HG02623 (cell line): ENCODE data around the gene INO80B.
A peak's percentile ranks its signal among the peaks of the same experiment; 100 is the strongest.
"Not testable (repeated sequence)": the region's sequence is repeated elsewhere in the genome, so short reads cannot be mapped to it uniquely, and the experiment has no call there.

Experiments
- ATAC-seq: cut with Tn5 transposase; IDR thresholded peaks from one replicate; pipeline ENCODE4 v1.9.1; 2021; ENCODE audit warnings: moderate library complexity; ENCODE audit not compliant: unreplicated experiment

Gene INO80B

DNA sequence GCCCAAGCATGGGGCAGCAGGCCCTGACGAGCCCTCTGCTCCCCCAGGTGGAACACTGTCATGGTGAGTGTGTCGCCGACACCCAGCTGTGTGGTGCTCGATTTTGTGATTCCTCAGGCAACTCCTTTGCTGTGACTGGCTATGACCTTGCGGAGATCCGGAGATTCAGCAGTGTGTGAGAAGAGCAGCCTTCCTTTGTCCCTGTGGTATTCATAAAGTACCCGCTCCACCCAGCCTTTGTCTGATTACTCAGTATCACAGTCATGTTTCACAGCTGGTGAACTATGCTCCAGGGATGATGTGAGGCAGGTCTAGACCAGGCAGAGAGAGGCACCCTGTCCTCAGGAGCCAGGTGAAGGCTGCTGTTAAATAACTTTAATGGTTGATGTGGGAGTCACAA lies 29.4 kb upstream of the INO80B start:
- no peak for ATAC-seq

DNA sequence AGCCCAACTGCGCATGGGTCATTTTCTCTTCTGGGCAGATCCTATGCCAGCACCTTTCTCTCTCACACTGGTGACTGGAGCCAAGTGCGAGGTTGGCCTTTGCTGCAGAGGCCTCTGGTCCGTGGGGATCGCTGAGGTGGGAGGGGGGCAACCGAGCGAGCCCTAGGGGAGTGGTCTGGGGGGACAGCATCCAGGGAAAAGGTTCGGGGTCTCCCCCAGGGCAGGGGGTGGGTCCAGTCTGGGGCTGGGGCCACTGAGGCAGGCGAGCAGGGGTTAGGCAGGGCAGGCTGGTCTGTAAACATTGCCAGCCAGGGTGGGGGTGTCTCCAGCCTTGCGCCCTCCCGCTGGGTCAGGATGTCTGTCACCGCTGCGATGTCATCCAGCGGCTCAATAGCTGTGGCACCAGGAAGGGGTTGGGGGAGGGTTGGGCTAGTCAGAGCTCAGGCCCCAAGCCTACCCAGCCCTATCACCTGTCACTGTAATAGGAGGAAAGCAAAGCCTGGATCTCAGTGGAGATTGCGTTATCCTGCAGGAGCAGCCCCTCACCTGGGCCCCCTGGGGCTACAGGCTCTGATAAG lies 28.6 kb upstream of the INO80B start:
- no peak for ATAC-seq

DNA sequence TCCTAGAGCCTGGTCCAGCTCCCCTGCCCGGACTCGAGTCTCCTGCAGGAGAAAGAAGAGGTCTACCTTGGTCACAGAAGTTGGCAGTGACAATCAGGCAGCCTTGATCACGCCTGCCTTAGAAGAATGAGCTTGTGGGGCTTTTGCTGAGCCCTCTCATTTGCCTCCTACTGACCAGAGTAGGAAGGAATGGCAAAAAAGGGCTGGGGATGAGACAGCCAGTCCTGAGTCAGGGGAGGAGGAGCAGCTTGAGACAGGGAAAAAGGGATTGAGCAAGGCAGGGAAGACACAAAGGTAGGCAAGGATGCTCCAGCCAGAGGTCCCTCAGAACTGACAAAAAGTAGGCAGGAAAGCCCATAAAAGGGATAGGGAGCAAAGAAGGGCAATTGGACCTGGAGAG lies 27.3 kb upstream of the INO80B start:
- ATAC-seq = no peak

DNA sequence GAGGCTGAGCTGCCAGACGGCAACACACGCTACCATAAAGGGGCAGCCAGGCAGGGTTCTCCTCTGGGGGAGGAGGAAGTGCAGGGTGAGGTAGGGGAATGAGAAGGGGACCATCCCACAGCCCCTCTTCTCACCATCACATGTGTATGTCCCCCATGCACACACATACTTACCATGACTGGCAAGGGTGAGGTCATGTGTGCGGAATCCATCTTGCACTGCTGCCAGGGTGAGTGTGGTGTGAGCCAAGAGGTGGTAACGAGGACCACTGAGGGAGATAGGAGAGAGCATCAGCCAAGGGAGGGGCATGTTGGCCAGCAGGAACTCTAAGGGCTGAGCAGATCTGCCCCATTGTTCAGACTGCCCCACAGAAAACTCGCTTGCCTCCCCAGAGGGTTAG lies 26.2 kb upstream of the INO80B start:
- no peak for ATAC-seq

DNA sequence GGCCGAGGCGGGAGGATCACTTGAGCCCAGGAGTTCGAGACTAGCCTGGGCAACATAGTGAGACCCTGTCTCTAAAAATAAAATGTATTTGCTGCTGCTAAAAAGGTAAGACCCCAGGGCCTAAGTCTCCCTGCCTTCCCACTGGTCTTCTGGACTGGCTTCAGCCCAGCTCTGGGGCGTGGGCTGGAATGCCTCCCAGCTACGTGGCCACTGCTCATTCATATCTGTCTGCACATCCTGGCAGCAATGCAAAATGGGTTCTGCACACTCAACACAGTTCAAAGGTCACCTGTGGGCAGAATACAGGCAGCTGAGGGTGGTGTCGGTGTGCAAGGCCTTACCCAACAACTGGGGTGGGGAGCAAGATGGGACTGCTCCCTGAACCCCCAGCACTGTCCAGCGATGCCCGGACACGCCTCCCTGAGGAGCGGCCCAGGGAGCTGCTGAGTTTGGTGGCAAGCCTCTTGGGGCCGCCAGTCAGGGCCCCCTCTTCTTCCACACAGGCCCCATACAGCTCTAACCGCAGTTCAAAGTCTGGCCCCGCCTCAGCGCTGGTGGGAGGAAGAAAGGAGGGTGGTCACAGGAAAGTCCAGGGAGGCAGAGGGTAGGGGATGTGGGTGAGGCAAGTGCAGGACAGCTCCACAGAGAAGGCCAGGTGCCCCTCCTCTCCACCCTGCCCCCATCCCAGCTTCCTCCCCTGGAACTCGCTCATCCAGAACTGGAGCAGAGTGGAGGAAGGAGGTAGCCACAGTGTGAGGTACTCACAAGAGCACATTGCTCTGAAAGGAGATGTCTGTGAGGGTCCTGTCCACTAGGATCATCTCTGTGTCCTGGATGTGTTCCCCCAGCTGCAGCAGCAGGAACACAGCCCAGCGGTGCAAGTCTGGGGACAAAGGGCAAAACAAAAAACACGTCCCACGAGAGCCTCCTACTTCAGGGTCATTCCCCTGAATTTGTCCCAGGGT lies 25.1 kb upstream of the INO80B start:
- ATAC-seq = no peak

DNA sequence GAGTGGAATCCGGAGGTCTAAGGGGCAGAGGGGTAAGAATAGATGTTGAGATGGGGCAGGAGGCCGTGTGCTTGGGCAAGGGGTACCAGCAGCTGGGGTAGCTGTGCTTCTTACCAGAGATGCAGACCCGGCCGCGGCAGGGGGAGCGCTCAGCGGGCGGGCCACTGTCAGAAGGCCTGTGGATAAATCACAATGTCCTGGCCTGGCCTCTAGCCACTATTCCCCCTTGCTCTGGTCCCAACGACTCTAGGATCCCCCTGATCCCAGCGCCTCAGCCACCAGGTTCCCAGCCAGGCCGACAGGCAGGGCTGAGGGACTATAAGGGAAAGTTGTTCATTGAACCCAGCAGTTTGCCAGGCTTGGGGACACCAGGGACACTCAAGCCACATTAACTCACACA lies 24.4 kb upstream of the INO80B start:
- no peak for ATAC-seq

DNA sequence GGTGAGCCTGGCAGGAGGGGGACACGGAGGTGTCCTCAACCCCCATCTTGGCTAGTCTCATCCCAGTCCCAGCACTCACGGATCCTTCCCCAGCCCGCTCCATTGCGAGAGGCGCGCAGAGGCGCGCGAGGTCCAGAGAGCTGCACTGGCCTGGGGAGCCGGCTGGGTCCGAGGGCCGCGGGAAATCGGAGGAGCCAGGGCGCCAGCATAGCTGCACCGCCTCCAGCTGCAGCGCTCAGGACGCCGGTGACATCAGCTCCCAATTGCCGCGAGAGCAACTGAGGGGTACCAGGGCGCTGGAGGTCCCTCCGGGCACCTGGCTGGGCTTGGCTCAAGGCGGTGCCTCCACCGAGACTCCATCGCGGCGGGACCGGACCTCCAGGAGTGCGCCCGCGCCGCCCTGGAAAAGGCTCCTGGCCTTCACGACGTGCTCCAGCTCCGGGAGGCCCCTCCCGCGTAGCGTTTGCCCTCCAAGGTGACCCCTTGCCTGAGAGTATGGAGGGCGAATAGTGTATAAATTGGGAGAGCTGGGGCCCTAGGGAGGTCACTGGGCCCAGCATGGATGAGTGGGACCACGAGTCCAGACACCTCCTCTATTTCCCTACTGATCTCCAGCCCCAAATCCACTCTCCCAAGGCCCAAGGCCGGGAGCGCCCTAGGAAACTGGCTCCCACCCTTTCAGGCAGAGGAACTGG lies 18.6 kb upstream of the INO80B start:
- ATAC-seq = no peak

DNA sequence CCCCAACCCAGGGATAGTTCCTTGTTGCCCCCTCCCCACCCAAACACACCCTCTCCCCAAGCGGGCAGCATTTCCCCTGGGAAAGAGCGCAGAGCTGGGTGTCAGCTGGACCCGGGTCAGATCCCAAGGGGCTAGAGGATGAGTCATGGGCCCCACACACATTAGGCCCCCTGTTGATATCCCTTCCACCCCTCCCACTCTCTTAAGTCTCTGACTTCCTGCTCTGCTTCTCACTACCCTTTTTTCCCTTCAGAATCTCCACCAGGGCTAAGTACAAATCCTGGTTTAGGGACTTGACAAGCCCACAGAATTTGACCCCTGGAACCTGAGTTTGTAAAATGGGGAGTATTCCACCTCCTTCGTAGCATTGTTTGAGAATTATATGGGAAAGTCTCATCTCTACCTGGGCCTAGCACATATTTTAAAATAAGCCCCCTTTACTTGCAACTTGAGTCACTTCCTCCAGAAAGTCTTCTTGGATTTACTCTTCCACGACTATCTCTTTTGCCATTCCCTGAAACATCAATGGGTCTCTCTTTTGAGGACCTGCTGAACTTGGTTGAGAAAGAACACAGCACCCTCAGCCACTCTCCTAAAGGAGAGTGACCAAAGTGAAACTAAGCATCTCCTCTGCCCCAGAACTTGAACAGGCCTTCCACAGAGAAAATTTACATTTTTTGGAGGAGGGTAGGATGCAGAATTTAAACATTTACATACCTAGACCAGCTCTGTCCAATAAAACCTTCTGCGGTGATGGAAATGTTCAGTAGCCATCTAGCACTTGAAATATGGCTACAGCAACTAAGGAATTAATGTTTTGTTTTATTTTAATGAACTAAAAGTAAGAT lies 17.8 kb upstream of the INO80B start:
- ATAC-seq = no peak

DNA sequence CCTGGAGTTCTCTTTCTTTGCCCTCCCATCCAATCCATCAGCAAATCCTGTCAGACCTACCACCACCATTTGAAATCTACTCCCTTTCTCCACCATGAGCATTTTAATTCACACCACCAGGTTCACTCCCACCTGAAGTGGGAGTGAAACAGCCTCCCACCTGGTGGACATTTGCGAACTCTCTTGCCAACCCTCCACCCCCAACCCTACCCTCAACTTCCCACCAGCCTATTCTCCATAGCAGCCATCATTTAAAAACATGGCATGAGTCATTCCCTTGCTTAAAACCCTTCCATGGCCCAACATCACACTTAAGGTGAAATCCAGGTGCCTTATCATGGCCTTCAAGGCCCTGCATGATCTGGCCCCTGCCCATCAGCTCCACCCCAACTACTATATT lies 16.6 kb upstream of the INO80B start:
- ATAC-seq = no peak

DNA sequence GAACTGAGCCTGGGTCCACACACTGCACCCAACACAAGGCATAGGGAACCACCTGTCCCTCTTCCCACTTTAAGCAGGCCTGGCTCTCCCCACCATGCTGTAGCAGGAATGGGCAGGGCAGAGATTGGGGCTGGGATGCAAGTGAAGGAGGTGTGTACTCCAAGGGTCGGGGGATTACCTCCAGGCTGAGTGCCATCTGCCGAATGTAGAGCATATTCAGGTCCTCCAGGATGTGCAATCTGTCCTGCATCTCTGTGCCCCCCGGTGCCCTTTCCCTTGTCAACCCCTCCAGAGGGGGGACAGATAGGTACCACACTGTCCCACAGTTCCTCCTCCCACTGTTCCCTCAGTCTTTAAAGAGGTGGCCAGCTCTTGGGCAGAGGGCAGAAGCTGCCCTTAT lies 15.5 kb upstream of the INO80B start:
- no peak for ATAC-seq

DNA sequence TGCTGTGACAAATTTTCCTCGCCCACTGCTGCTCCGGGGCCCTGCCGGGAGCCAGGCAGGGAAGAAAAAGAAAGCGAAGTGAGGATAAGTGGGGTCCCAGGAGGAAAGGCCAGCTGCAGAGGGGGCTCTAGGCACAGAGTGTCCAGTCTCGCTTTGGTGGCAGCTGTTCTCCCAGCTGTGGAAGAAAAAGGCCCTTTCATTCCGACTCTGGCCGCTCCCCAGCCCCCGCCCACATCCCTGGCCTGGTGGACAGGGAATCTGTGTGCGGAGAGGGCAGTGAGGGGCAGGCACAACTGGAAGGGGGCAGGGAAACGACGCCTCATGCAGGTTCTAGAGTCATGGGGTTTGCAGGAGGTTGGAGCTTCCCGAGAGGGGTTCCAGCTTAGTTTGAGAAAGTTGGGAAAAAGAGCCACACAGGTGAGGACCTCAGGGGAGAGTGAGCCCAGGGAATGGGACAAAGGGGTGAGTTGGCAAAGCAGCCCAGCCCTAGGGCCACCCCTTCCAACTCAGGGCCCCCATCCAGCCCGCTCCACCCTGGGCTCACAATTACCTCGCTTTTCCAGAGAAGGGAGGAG lies 15.0 kb upstream of the INO80B start:
- ATAC-seq = no peak

DNA sequence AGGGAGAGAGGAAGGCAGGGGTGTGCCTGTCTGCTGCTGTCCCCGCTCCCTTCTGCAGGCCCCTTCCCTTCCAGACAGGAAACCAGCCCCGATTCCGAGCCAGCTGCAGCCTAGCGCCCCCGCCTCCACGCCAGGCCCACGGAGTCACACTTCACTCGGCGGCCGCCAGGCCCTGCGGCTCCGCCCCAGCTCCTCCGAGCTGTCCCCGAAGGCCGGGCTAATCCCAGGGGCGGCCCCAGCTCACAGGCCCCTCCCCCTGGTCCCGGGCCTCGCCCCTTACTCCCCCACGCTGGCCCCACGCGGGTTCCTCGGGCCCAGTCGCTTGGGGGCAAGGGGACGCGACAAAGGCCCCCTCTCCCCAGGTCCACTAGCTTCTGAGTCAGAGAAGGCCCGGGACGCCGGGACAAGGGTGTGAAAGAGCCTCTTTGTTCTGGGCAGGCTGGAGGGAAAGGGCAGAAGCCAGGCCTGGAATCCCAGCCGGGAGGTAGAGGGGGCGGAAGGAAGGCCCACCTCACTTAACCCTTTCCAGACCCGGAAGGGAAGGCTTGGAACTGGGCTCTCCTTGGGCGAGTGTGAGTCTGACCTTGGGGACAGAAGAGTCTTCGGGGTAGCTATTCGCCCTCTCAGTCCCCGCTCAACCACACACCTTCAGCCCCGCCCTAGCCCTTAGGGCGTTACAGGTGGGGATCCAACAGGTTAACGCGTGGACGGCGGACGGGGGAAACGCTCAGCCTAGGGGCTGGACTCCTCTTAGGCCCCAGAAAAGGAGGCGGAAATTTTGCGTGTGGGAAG lies 14.3 kb upstream of the INO80B start:
- peak; percentile 82 for ATAC-seq

DNA sequence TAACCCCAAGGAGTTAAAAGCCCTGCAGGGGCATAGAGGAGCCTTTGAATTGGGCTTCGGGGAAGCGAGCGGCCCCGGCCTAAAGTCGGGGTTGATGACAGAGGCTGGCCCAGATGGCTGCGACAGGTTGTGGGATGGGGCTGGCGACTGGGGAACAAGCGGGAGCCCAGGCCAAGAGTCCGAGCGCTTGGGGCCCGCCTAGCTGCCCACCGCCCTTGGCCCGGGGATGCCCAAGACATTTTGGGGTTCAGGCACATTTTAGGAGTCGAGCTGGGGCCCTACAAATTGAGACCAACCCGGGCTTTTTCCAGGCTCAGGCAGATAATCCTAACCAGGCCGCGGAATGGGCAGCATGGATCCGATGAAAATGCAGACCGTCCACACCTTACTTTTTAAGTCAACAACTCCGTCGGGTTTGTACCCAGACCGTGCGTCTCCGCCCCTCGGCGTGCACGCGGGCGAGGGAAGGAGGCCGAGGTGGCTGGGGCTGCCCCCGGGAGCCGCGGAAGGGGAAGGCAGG lies 13.7 kb upstream of the INO80B start:
- no peak for ATAC-seq

DNA sequence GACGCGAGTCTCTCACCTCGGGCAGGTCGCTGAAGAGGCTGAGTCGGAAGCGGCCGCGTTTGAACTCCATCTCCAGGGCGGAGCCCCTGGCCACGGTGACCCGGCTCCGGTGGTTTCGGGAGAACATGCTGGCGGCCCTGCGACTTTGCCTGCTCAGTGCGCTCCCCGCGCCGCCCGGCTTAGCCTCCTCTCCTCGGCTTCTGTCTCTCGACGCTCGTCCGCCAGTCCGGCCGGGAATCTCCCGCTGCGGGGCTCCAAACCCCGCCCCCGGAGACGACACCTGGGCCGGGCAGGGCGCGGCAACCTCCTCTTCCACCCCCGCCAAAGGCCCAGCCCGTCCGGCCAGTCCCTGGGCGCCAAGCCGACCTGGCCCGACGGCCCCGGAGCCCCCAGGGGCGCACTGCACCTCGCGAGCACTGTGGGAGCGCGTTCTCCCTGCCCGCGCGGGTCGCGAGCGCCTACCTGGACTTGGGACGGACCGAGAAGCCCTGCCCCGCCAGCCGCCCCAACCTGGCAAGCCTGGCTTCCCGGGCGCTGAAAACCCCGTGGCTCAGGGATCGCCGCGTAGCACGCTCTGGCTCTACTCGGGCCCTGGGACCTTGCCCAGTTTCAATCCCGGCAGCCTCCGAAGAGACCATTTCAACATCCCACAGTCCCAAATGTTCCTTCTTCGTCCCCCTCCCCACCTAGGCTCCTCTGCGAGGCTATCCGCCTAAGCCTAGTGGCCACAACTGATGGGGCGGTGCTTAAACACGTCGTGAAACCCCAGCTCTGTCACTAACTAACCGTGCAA lies 13.0 kb upstream of the INO80B start, which contains the start of gene RTKN:
Gene RTKN (minus strand): TSS at position 248 of the 793 bp plus-strand sequence. CDS start 121 bp downstream, at position 127.
- ATAC-seq = no peak

DNA sequence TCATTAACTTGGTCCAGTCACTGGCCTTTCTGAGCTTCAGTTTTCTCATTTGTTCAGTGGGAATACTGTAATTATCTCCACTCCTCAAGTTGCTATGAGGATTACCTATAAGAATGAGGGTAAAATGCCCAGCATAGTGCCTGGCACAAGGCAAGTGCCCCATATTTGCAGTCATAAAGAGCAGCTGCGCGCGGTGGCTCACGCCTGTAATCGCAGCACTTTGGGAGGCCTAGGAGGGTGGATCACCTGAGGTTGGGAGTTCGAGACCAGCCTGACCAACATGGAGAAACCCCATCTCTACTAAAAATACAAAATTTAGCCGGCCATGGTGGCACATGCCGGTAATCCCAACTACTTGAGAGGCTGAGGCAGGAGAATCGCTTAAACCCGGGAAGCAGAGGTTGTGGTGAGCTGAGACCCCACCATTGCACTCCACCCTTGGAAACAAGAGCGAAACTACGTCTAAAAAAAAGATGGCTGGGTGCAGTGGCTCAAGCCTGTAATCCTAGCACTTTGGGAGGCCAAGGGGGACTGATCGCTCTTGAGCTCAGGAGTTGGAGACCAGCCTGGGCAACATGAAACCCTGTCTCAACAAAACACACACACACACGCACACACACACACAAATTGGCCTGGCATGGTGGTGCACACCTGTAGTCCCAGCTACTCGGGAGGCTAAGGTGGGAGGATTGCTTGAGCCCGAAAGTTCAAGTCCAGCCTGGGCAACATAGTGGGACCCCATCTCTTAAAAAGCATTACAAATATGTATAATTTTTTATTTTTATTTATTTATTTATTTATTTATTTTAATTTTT lies 12.2 kb upstream of the INO80B start:
- ATAC-seq = not testable (repeated sequence)

DNA sequence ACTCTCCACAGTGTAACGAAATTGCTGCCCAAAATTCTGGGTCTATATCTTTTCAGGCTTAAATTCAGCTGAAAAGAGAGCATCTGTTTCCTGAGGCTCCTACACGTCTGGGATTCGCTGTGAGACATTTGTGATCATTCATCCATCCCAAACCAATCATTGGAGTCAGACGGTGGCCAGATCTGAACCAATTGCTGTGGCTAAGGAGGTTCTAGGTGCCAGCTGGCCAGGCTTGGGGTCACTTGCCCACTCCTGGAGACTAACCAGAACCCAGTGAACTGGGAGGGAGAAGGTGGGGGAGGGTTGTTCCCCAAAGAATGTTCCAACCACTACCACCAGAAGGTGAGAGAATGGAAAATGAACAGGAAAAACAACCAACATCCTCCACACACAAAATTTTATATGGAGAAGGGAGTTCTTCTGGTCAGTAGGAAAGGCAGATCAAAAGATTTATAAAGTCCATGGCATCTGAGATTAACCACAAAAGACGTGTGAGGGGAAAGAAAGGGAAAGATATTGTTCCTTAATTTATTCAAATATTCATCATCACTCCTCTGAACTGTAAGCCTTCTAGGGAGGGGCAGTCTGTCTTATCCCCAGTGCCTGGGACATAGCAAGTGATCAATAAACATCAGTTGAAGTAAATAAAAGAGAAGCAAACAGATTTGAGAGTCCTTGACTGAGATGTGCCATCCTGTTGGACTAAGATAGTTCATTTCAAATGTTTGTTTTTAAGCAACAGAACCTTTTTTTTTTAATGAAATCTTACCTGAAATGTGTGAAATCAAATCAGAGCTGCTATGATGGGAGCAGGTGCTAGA lies 10.2 kb upstream of the INO80B start:
- ATAC-seq = no peak
